ENCODE results near the gene GALNT10. TPM values are rescaled to one million over a fixed set of nuclear protein-coding genes. Genes with fewer than 3 reads are reported as not detected.

GALNT10 gene
- total and polyA plus RNA-seq, 9 of the 15 experiments (the other 6 are each of a cell fraction or from before 2014, with no cell fraction given): 4.6 to 37.1 (median 13.3) TPM

GRCh38 chr5:154459015-154459414, 268.5 kb downstream of the GALNT10 start (continued):
- no peak for TF ChIP-seq CEBPG (CRISPR knock-in tag; IDR thresholded peaks at IDR 0.05)
- no peak for TF ChIP-seq CEBPG (tag; conservative IDR thresholded peaks at IDR 0.05 in 1 of 2, IDR thresholded peaks at IDR 0.05 in 1 of 2)
- no peak for TF ChIP-seq SAFB (IDR thresholded peaks at IDR 0.05; ENCODE audit: borderline replicate concordance, low read depth, low read length)
- no peak for TF ChIP-seq CHD2 (IDR thresholded peaks at IDR 0.05; ENCODE audit: low read depth, low read length)
- TF ChIP-seq TSC22D4 (tag; IDR thresholded peaks at IDR 0.05): no peak
- no peak for TF ChIP-seq FOXK1 (CRISPR knock-in tag; IDR thresholded peaks at IDR 0.05; ENCODE audit: borderline replicate concordance)
- TF ChIP-seq, protein P1, sequence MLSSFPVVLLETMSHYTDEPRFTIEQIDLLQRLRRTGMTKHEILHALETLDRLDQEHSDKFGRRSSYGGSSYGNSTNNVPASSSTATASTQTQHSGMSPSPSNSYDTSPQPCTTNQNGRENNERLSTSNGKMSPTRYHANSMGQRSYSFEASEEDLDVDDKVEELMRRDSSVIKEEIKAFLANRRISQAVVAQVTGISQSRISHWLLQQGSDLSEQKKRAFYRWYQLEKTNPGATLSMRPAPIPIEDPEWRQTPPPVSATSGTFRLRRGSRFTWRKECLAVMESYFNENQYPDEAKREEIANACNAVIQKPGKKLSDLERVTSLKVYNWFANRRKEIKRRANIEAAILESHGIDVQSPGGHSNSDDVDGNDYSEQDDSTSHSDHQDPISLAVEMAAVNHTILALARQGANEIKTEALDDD (IDR thresholded peaks at IDR 0.05): no peak

- intact Hi-C loops (cut with micrococcal nuclease): no loop called here
- CTCF ChIA-PET (ENCODE audit: low intra/inter-chr PET ratio): no interaction called here
- no peak overlapping the region for H3K4me2 ChIP-seq (ENCODE audit: insufficient read depth, low read length)
- H3K27ac ChIP-seq (ENCODE audit: extremely low read depth, low read depth, low read length): no peak overlapping the region
- H3K9ac ChIP-seq (ENCODE audit: insufficient read depth in 1 of 2, low read depth in 2 of 2, low read length in 2 of 2): no peak overlapping the region
- no peaks in the 10 kb centered on the region for H4K20me1 ChIP-seq (replicated peaks; ENCODE audit: control insufficient read depth, insufficient read depth, low read length)
- POLR2A ChIA-PET: interaction anchor here (0.6 to 3.0 kb wide), 3 partner anchors 9 to 143 kb away, joined by 3 to 10 read pairs (median 4); no protein-coding TSS in a partner anchor
- 20% methylated on average over 4 of the region's 4 CpGs for whole genome bisulfite sequencing (ENCODE audit: insufficient coverage, low coverage, missing lambda C conversion rate)
- FAIRE-seq (no peak), ATAC-seq (no peak), DNase-seq (ENCODE audit: extremely low read depth in 1 of 4, low spot score in 3 of 4) (no peak)
- H3K4me3 ChIP-seq: no peak overlapping the region
- H3K9me3 ChIP-seq (replicated peaks; ENCODE audit: control insufficient read depth, insufficient read depth, low read depth, low read length): no peaks in the 10 kb centered on the region; the same call in 1 of the 2 replicates
- peaks cover 0 to 4% of the 10 kb centered on the region in 2 experiments; a peak in 1 of 5 replicates for H3K27me3 ChIP-seq (ENCODE audit: control insufficient read depth in 2 of 2, insufficient read depth in 2 of 2, low read length in 2 of 2)
- in situ Hi-C loops (cut with MboI): no loop called here
- H3K4me1 ChIP-seq (replicated peaks in 1 of 2; ENCODE audit: control insufficient read depth in 2 of 2, insufficient read depth in 2 of 2, low read length in 2 of 2): no peaks in the 10 kb centered on the region; a peak in 1 of 5 replicates
- no peak overlapping the region for H2AFZ ChIP-seq (ENCODE audit: low read depth, low read length)
- no peaks in the 10 kb centered on the region for H3K79me2 ChIP-seq (ENCODE audit: control insufficient read depth, insufficient read depth, low read length)
- peaks cover 18% of the 10 kb centered on the region; the same call in 2 of the 3 replicates for H3K36me3 ChIP-seq (ENCODE audit: control insufficient read depth, insufficient read depth, low read length)
- no TSS peak for BruUV-seq (replicated peaks)
- no peaks in the 10 kb centered on the region for H3K9me1 ChIP-seq (ENCODE audit: control insufficient read depth, insufficient read depth, low read length)
- TF ChIP-seq CAMTA2 (CRISPR knock-in tag; conservative IDR thresholded peaks at IDR 0.05) (no peak), CEBPG (CRISPR knock-in tag; IDR thresholded peaks at IDR 0.05) (no peak), CEBPG (tag; conservative IDR thresholded peaks at IDR 0.05 in 1 of 2, IDR thresholded peaks at IDR 0.05 in 1 of 2) (no peak), ZBTB1 (CRISPR knock-in tag; IDR thresholded peaks at IDR 0.05; ENCODE audit: borderline replicate concordance, low read depth) (no peak), BCL6 (CRISPR knock-in tag; IDR thresholded peaks at IDR 0.05) (no peak), HDAC1 (IDR thresholded peaks at IDR 0.05) (no peak), KDM2B (CRISPR knock-in tag; IDR thresholded peaks at IDR 0.05) (no peak), SMAD4 (CRISPR knock-in tag; conservative IDR thresholded peaks at IDR 0.05) (no peak), HDAC6 (IDR thresholded peaks at IDR 0.05; ENCODE audit: low read depth, low read length) (no peak), NUFIP1 (IDR thresholded peaks at IDR 0.05; ENCODE audit: partially characterized antibody) (no peak), TRIM24 (IDR thresholded peaks at IDR 0.05) (no peak), SMARCC2 (IDR thresholded peaks at IDR 0.05; ENCODE audit: low read depth) (no peak), ZNF561 (CRISPR knock-in tag; conservative IDR thresholded peaks at IDR 0.05) (no peak), NCOA1 (IDR thresholded peaks at IDR 0.05; ENCODE audit: low read depth) (no peak), CBX5 (IDR thresholded peaks at IDR 0.05; ENCODE audit: borderline replicate concordance, low read depth) (no peak), PCBP2 (IDR thresholded peaks at IDR 0.05; ENCODE audit: low read depth, low read length, poor library complexity, severe bottlenecking) (no peak)
- TF ChIP-seq, protein P2, sequence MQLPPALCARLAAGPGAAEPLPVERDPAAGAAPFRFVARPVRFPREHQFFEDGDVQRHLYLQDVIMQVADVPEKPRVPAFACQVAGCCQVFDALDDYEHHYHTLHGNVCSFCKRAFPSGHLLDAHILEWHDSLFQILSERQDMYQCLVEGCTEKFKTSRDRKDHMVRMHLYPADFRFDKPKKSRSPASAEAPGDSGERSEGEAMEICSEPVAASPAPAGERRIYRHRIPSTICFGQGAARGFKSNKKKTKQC (CRISPR knock-in tag; IDR thresholded peaks at IDR 0.05): no peak
- TF ChIP-seq, protein P3, sequence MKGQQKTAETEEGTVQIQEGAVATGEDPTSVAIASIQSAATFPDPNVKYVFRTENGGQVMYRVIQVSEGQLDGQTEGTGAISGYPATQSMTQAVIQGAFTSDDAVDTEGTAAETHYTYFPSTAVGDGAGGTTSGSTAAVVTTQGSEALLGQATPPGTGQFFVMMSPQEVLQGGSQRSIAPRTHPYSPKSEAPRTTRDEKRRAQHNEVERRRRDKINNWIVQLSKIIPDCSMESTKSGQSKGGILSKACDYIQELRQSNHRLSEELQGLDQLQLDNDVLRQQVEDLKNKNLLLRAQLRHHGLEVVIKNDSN (CRISPR knock-in tag; IDR thresholded peaks at IDR 0.05): no peak
Observed at GRCh38 chr5:154460172-154460571, 269.6 kb downstream of the GALNT10 start.

Measured in K562 (cell line).